HG02642 (cell line): ENCODE results near the gene WNK2.
"Not testable (repeated sequence)": the region's sequence is repeated elsewhere in the genome, so short reads cannot be mapped to it uniquely, and the experiment has no call there.

ENCODE experiments used
- ATAC-seq: cut with Tn5 transposase; IDR thresholded peaks from one replicate; pipeline ENCODE4 v1.9.1; 2021; ENCODE audit warnings: mild to moderate bottlenecking; ENCODE audit not compliant: unreplicated experiment, poor library complexity

WNK2 gene

DNA sequence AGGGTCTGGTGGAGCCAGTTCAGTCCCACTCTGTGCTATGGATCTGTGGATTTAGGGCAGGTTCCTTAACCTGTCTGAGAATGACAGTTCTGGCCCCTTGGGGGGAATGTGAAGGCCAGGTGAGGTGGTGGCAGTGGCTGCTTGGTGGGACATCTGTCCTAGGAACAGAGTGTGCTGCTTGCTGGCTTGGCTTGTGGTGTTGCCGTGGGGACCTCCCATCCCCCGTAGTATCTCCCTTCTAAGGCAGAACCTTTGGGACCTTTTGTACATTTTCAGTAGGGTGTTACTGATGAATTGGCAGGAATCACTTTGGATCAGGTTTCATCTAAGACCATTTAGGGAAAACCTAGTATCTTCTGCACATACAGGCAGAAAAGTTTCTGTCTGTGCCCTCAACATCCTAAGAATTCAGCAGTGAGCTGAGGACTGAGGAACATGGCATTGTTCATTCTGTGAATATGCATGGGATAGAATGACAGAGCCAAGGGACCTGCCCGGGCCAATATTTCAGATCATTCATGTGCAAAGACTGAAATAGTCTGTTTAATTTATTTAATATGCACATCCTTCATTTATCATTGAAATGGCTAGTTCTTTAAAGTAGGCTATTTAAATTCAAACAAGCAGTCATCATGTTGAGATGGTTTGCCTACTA lies 64.6 kb downstream of the WNK2 start:
- ATAC-seq = no peak

DNA sequence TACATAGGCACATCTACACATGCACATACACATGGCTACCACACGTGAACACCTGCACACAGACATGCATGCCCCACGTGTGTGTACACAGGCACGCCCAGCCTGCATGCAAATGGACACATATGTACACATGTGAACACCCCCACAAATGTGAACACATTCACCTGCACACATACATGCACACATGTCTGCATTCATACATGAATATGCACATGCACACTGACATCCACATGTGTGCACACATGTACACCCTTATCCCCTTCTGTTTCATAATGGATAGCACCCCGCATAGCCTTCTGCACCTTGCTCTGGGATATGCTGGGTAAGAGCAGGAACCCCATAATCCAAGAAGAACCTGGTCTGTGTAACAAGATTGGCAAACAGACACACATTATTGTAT lies 66.2 kb downstream of the WNK2 start:
- no peak for ATAC-seq

DNA sequence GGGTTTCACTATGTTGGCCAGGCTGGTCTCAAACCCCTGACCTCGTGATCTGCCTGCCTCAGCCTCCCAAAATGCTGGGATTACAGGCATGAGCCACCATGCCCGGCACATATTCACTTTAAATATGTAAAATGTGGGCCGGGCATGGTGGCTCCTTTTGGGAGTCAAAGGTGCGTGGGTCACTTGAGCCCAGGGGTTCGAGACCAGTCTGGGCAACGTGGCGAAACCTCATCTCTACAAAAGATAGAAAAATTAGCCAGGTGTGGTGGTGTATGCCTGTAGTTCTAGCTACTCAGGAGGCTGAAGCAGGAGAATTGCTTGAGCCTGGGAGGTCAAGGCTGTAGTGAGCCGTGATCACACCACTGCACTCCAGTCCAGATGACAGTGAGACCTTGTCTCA lies 67.4 kb downstream of the WNK2 start:
- ATAC-seq = not testable (repeated sequence)

DNA sequence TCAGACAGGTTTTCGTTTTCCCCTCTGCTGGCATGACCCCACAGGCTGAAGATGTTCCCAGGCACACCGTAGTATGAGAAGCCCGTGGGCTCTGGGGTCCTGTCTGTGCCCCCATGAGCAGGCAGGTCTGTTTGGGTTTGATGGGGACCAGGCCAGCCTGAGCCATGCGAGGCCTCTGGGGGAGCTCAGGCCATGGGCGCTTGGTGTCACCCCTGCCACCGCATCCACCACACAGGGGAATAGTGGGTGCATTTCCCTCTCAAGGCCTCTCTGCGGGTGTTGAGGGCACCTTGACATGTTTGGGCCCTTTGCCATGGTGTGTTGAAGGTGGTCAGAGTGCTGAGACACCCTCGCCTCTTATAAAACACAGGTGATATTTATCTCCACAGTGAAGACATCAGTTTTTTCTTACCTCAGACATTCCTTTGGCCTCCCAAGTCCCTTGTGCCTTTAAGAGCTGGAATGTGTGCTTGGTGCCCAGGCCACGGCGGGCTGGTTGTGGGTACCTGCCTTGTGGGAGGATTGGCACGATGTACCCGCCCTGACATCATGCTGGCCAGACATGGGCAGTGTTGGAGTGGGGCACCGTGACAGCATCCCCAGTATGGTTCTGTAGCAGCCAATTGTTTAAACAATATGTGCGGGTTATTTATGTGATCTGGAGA lies 68.3 kb downstream of the WNK2 start:
- no peak for ATAC-seq

DNA sequence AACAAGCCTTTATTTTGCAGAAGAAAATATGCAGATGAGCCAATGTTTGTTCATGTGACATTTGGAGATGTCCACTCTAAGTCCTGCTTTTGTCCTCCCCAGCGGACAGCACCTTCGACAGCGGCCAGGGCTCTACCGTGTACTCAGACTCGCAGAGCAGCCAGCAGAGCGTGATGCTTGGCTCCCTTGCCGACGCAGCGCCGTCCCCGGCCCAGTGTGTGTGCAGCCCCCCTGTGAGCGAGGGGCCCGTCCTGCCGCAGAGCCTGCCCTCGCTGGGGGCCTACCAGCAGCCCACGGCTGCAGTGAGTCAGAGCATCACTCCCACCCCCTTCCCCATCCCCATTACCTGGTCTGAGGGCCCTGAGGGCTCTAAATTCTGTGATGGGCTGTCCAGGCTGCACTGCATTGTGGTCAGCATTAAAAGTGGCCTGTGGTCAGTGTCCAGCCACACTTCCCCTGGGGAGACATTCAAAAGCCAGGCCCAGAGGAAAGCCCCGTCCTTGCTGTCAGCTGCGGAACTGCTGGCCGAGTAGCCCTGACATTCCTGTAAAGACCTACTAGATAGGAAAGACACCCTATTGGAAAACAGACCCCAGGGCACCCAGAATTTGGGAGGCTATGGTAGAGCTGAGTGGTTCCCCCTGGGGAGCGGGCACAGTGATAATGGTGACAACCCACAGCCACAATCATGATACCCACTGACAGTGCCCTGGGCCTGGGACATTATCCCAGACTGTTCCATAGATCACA lies 69.0 kb downstream of the WNK2 start:
- no peak for ATAC-seq

DNA sequence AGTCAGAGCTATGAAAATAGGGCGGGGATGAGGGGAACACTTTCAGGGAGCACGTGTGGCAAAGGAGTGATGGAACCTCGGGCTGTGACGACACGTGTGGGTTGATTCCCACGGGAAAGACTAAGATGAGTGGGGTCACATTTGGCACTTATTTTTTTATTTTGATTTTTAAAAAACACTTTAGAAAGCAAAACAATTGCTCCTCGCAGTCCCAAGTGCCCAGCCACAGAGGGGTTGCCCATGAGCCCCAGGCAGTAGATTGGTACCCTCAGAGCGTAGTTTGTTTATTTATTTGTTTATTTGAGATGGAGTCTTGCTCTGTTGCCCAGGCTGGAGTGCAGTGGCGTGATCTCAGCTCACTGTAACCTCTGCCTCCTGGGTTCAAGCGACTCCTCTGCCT lies 69.7 kb downstream of the WNK2 start:
- ATAC-seq = no peak

DNA sequence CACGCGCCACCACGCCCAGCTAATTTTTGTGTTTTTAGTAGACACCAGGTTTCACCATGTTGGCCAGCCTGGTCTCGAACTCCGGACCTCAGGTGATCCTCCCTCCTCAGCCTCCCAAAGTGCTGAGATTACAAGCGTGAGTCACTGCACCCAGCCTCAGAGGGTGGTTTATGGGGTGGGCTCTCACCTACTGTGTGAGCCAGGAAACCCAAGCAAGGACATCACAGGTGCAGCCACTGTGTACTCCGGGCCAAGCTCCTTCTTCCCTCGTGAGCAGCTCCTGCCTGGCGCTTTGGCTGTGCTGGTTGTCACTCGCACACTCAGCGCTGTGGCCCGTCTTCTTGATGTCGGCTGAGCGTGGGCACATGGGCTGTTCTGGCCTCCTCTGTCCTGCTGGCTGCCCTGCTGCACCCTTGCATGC lies 70.1 kb downstream of the WNK2 start:
- no peak for ATAC-seq

DNA sequence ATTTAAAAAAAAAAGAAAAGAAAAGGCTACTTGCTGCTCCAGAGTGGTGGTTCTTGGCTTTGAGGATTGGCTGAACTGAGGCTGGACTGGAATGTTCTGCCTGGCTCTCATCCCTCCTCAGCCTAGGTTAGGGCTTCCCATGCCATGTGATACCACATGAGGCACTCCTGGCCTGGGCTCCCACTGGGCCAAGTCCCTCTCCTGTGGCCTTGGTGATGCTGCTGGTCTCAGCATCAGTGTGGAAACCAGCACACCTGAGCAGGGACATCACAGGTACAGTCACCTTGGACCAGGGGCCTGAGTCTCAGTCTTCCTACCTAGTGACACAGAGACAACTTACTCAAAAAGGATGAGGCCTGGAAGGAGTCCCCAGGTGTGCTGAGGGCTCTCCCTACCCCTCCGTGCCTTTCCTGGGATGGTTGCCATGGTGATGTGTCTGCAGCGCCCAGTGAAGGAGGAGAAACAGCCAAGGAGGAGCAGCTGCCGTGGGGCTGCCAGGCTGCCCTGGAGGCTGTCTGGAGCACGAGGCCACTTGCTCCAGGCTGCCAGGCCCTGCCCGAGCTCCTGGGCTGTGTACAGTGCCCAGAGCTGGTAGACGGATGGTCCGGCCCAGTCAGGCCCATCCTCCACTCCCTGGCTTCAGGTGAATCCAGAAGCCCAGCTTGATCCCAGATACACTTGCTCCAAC lies 71.0 kb downstream of the WNK2 start:
- ATAC-seq = no peak

DNA sequence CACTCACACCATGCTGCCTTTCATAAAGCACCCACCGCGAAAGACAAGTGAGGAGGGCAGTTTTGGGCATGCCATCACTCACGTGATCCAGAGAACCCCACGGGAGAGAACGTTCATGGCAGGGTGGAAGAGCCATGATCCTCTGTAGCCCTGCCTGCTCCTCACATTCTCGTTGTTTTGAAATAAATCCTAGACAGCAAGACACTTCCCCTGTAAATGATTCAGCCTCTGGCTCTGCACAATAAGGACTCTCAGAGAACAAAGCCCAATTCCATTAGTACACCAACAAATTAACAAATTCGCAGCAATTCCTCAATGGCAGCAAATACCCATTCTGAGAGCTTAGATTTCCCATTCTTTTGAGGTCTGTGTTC lies 71.5 kb downstream of the WNK2 start:
- no peak for ATAC-seq

DNA sequence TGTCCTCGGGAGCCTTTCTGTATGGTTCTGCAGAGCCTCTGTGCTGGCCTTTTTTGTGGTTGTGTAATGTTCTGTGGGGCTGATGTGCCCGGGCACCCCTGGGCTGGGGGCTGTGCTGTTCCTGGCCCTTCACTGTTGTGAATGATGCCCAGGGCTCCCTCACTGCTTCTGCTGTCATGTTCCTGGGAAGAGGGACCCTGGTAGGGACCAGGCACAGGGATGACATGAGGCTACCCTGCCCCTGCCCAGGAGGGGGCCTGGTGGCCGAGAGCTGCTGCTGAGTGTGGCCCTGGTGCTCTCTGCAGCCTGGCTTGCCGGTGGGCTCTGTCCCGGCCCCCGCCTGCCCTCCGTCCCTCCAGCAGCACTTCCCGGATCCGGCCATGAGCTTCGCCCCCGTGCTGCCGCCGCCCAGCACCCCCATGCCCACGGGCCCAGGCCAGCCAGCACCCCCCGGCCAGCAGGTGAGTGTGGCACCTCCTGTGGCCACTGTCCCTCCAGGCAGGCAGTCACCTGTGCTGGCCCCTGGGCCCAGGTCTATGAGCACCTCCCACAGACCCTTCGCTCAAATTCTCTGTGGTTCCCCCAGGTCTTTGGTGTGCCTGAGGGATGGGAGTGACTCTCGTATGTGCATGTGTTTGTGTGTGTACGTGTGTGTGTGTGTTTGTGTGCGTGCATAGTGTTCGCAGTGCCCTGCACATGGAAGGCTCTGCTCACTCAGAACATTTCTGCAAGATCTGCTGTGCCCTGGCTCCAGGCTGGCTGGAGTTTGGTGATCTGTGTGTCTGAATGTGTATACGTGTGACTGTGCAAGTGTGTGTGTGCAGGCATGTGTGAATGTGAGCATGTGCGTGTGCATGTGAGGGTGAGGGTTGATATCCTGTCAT lies 72.3 kb downstream of the WNK2 start:
- ATAC-seq = no peak

DNA sequence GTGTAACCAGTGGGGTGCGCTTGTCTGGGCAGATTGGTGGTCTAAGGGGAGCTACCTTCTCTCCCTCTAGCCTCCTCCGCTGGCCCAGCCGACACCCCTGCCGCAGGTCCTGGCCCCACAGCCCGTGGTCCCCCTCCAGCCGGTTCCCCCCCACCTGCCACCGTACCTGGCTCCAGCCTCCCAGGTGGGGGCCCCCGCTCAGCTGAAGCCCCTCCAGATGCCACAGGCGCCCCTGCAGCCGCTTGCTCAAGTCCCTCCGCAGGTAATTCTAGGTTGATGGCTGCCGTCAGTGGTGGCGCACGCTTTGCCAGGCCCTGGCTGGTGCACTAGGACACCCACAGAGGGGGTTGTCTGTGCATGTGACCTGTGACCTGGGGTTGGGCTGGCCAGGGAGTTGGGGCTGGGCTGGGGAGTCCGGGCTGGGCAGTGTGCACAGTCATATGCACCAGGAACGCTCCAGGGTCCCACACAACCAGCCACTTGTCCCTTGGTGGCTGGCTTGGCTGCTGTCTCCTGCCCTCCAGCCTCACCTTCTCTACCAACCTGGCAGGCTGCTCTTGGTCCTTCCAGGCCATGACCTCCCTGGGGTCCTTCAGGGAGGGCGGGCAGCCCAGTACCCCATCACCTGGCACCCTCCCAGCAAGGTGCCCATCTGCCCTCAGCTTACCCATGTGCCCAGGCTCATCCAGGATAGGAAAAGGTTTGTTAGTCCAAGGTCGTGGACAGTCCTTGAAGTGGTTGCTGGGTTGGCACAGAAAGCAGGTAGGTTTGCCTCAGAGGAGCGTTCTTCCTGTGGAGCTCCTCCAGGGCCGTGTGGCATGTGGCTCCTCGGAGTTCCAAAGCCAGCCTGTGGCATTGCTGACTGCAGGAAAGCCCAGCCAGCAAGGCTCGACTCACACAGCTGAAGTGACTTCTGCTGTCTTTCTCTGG lies 73.2 kb downstream of the WNK2 start:
- no peak for ATAC-seq

DNA sequence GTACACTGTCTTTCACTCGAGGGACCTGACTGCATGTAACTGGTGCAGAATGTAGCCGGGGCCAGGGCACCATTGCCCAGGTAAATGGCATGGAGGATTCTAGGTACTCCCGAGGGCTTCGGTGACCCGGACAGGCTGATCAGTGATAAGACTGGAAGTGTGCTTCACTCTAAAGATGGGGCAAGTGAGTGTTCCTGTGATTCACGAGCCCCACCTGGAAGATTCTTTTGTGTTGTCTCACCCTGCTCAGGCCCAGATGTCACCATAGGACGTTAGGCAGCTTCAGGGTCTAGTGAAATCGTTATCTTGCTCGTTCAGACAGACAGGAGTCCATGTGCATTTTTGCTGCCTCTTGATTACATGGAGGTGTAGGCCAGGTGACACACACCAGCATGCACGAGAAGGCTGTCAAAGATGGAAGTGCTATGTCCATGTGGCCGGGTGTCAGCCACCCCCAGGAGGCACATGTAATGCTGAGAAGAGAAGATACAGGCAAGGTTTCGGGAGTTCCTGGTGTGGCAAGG lies 73.9 kb downstream of the WNK2 start:
- ATAC-seq = no peak

DNA sequence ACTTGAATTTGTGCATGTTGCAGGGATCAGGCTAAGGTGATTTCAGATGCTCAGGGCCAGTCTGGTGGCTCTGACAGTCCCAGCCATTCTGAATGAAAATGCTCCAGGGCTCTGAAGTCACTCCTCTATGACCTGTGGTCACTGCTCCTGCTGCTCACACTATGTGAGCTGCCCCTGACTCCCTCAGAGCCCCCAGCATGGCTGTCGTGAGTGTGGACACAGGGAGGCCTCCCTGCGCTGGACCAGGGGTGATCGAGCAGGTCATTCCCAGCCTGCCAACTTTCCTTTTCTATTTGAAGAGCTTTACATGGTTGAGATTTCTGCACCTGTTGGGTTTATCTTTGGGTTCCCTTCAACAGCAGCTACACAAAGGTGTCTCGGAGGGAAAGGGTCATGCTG lies 74.5 kb downstream of the WNK2 start:
- ATAC-seq = no peak

DNA sequence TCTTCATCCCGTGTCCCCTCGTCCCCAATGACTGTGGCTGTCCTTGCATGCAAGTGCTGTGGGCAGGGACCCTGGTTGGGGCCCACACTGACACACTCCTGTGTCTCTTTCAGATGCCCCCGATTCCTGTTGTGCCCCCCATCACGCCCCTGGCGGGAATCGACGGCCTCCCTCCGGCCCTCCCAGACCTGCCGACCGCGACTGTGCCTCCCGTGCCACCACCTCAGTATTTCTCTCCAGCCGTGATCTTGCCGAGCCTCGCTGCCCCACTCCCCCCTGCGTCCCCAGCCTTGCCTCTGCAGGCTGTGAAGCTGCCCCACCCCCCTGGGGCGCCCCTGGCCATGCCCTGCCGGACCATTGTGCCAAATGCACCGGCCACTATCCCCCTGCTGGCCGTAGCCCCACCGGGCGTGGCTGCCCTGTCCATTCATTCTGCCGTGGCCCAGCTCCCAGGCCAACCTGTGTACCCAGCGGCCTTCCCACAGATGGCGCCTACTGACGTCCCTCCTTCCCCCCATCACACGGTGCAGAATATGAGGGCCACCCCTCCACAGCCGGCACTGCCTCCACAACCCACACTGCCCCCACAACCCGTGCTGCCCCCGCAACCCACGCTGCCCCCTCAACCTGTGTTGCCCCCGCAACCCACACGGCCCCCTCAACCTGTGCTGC lies 75.0 kb downstream of the WNK2 start:
- no peak for ATAC-seq

DNA sequence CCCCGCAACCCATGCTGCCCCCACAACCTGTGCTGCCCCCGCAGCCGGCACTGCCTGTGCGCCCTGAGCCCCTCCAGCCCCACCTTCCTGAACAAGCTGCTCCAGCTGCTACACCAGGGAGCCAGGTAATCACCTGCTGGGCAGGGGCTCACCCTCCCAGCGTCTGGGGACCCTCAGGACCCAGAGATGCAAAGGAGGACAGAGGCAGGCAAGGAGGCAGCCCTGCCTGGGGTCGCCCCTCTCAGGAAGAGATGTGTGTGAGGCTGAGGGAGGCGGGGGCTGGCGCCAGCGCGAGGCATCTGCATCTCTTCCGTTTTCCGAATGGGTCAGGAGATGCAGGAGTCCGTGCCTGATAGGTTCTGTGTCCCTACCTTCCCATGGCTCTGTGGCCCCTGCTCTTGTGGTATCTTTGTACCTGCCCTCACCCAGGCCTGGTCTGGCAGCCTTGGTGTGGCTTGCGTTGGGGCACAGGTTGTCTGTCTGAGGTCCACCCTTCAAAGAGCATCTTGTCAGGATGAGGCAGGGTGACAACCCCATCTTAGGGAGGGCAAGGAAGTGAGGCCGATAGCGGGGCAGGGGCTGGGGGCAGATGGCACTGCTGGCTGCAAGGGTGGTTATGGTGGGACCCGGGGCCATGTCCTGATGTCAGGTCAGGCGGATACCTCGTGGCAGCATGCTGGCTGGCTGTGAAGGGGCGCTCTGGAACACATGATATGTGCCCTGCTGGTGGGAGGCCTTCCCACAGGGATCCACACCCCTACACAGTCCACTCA lies 75.7 kb downstream of the WNK2 start:
- no peak for ATAC-seq

DNA sequence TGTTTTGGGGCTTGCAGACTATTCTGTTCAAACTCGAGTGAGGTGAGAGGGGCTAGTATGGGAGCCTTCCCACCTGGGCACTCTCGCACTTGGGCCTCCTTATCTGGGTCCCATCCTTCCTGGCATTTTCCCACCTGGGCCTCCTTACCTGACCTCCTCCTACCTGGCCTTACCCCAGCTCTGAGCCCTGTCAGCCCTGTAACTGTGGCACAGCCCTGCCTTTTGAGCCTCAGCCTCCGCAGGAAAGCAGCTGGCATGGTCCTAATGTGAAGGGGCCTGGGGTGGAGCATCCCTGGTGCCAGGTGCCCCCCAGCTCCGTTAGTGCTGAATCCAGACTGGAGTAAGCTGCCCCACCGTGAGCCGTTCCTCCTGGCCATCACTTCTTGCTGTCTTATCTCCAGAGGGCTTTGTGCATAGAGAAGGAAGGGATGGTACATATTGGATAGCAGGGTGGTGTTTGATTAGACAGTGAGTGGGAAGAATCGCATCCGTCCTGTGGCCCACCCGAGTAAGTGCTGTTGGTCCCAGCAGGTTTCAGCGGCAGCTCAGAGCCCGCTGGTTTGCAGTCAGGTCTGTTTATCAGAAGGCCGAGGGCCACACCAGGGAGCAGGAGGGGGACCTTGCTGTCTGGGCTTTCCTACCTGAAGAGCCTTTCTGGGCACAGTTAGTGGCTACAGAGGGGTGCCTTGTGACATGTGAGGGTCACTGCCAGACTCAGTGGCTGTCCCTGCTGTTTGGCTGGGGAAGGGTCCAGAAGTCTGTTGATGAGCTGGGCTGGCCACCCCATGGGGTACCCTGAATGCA lies 76.5 kb downstream of the WNK2 start:
- ATAC-seq = no peak

DNA sequence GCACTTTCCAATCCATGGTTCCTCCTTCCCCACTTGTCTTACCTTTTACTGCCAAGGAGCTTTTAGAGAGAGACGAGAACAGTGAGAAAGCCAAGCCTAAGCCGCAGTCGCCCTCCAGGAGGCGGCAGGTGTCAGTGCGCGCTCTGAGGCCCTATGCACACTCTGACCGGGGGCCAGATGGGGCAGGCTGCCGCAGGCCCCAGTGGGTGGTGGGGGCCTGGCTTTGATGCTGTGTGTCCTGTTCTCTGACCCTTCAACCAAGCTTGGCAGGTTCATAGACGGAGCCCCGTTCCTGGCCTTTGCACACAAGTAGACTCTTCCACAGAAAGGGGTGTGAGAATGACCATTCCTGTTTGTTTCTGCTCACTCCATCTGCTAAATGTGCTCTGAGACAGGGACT lies 77.3 kb downstream of the WNK2 start:
- no peak for ATAC-seq
